ENCODE results near the gene PPARG. TPM values are rescaled to one million over a fixed set of nuclear protein-coding genes. Genes with fewer than 3 reads are reported as not detected.

Gene PPARG
- total and polyA plus RNA-seq, 2 experiments from 2014 or later: 0.15 to 0.42 TPM

GRCh38 chr3:12437861-12438260 is 149.0 kb downstream of the PPARG start (continued):
- TF ChIP-seq, protein P1, sequence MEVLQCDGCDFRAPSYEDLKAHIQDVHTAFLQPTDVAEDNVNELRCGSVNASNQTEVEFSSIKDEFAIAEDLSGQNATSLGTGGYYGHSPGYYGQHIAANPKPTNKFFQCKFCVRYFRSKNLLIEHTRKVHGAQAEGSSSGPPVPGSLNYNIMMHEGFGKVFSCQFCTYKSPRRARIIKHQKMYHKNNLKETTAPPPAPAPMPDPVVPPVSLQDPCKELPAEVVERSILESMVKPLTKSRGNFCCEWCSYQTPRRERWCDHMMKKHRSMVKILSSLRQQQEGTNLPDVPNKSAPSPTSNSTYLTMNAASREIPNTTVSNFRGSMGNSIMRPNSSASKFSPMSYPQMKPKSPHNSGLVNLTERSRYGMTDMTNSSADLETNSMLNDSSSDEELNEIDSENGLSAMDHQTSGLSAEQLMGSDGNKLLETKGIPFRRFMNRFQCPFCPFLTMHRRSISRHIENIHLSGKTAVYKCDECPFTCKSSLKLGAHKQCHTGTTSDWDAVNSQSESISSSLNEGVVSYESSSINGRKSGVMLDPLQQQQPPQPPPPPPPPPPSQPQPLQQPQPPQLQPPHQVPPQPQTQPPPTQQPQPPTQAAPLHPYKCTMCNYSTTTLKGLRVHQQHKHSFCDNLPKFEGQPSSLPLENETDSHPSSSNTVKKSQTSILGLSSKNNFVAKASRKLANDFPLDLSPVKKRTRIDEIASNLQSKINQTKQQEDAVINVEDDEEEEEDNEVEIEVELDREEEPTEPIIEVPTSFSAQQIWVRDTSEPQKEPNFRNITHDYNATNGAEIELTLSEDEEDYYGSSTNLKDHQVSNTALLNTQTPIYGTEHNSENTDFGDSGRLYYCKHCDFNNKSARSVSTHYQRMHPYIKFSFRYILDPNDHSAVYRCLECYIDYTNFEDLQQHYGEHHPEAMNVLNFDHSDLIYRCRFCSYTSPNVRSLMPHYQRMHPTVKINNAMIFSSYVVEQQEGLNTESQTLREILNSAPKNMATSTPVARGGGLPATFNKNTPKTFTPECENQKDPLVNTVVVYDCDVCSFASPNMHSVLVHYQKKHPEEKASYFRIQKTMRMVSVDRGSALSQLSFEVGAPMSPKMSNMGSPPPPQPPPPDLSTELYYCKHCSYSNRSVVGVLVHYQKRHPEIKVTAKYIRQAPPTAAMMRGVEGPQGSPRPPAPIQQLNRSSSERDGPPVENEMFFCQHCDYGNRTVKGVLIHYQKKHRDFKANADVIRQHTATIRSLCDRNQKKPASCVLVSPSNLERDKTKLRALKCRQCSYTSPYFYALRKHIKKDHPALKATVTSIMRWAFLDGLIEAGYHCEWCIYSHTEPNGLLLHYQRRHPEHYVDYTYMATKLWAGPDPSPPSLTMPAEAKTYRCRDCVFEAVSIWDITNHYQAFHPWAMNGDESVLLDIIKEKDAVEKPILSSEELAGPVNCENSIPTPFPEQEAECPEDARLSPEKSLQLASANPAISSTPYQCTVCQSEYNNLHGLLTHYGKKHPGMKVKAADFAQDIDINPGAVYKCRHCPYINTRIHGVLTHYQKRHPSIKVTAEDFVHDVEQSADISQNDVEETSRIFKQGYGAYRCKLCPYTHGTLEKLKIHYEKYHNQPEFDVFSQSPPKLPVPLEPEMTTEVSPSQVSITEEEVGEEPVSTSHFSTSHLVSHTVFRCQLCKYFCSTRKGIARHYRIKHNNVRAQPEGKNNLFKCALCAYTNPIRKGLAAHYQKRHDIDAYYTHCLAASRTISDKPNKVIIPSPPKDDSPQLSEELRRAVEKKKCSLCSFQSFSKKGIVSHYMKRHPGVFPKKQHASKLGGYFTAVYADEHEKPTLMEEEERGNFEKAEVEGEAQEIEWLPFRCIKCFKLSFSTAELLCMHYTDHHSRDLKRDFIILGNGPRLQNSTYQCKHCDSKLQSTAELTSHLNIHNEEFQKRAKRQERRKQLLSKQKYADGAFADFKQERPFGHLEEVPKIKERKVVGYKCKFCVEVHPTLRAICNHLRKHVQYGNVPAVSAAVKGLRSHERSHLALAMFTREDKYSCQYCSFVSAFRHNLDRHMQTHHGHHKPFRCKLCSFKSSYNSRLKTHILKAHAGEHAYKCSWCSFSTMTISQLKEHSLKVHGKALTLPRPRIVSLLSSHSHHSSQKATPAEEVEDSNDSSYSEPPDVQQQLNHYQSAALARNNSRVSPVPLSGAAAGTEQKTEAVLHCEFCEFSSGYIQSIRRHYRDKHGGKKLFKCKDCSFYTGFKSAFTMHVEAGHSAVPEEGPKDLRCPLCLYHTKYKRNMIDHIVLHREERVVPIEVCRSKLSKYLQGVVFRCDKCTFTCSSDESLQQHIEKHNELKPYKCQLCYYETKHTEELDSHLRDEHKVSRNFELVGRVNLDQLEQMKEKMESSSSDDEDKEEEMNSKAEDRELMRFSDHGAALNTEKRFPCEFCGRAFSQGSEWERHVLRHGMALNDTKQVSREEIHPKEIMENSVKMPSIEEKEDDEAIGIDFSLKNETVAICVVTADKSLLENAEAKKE (CRISPR knock-in tag; IDR thresholded peaks at IDR 0.05): no peak
- TF ChIP-seq ZNF331 (CRISPR knock-in tag; IDR thresholded peaks at IDR 0.05; ENCODE audit: low read depth) (no peak), STAT1 (IDR thresholded peaks at IDR 0.05; ENCODE audit: unreplicated experiment) (no peak), EZH2 (IDR thresholded peaks at IDR 0.05; ENCODE audit: low read depth, unreplicated experiment) (no peak)

GRCh38 chr3:12438318-12438717 is 149.4 kb downstream of the PPARG start:
- ATAC-seq: no peak
- no peak overlapping the region for H3K4me3 Mint-ChIP-seq
- no peaks in the 10 kb centered on the region for H3F3A ChIP-seq (replicated peaks; ENCODE audit: low read depth)
- H3K27me3 ChIP-seq (ENCODE audit: insufficient read depth): no peaks in the 10 kb centered on the region
- no peaks in the 10 kb centered on the region for H3K4me1 ChIP-seq (ENCODE audit: insufficient read depth)
- H3K4me2 ChIP-seq: no peak overlapping the region
- H3K79me2 ChIP-seq (replicated peaks; ENCODE audit: insufficient read depth): no peaks in the 10 kb centered on the region
- H3K9me3 Mint-ChIP-seq: no peaks in the 10 kb centered on the region
- no peak overlapping the region for H3K4me3 ChIP-seq
- TF ChIP-seq STAT1 (IDR thresholded peaks at IDR 0.05; ENCODE audit: unreplicated experiment): no peak
- TF ChIP-seq EZH2phosphoT487 (IDR thresholded peaks at IDR 0.05; ENCODE audit: unreplicated experiment): no peak
- no peak for TF ChIP-seq CREB1 (CRISPR knock-in tag; IDR thresholded peaks at IDR 0.05; ENCODE audit: low read depth)
- no peak for TF ChIP-seq JUNB (IDR thresholded peaks at IDR 0.05; ENCODE audit: unreplicated experiment)
- TF ChIP-seq REST (IDR thresholded peaks at IDR 0.05; ENCODE audit: unreplicated experiment): no peak
- no peak overlapping the region for H3K27ac Mint-ChIP-seq
- H3K36me3 ChIP-seq (ENCODE audit: insufficient read depth): no peaks in the 10 kb centered on the region
- no peaks in the 10 kb centered on the region for H3K9me2 ChIP-seq (ENCODE audit: insufficient read depth)
- H3K27ac ChIP-seq (ENCODE audit: low read depth): no peak overlapping the region
- peaks cover 5% of the 10 kb centered on the region for H3K27me3 Mint-ChIP-seq (ENCODE audit: insufficient read depth, low read depth, poor library complexity)
- no peaks in the 10 kb centered on the region; the same call in 2 of the 3 replicates for H3K36me3 Mint-ChIP-seq (ENCODE audit: low read depth)
- H3K4me1 Mint-ChIP-seq: peaks cover 5% of the 10 kb centered on the region
- H4K20me1 ChIP-seq (replicated peaks; ENCODE audit: insufficient read depth): no peaks in the 10 kb centered on the region
- no peak for DNase-seq (ENCODE audit: low spot score)
- no peak overlapping the region; the same call in 1 of the 2 replicates for H2AFZ ChIP-seq
